Transverse colon (tissue), 4 donors: Measurements from ENCODE around the gene IFTAP. TPM values are rescaled to one million over a fixed set of nuclear protein-coding genes. Genes with fewer than 3 reads are reported as not detected.

Source experiments
- DNase-seq: peaks from one replicate; pipeline ENCODE4 v3.0.0-alpha.2; 2019
- H3K27ac ChIP-seq, 4 donors: fragments of 200-600 bp; sonication (generic); 2 replicates each; pipeline ENCODE4 v1.5.1; 2016 to 2018; ENCODE audit warnings: inconsistent platforms in 4 of 4
- H3K27me3 ChIP-seq: fragments of 200-600 bp; sonication (generic); 2 replicates; pipeline ENCODE4 v1.5.1; 2017; ENCODE audit warnings: inconsistent platforms
- H3K36me3 ChIP-seq, 4 donors: fragments of 200-600 bp; sonication (generic); 2 replicates each; pipeline ENCODE4 v1.5.1; 2017 to 2019; ENCODE audit warnings: inconsistent platforms in 4 of 4
- H3K4me1 ChIP-seq, 4 donors: fragments of 200-600 bp; sonication (generic); 2 replicates each; pipeline ENCODE4 v1.5.1; 2017 to 2020; ENCODE audit warnings: inconsistent platforms in 4 of 4
- H3K4me3 ChIP-seq, 4 donors: fragments of 200-600 bp; sonication (generic); 1 replicate in 1 of 4; 2 replicates in 3 of 4; pipeline versions ENCODE4 v1.5.1 to v1.6.1; 2017 to 2019; ENCODE audit warnings: inconsistent platforms in 4 of 4
- H3K9me3 ChIP-seq, 2 donors: fragments of 200-600 bp; sonication (generic); 2 replicates each; pipeline ENCODE4 v1.5.1; 2017 to 2019; ENCODE audit warnings: inconsistent platforms in 2 of 2
- EP300 ChIP-seq: sonication (generic); formaldehyde crosslinking; IDR thresholded peaks from one replicate; pipeline ENCODE4 v1.6.1; 2017; ENCODE audit warnings: antibody characterized with exemption, low read depth
- POLR2A ChIP-seq: fragments of 450-650 bp; IDR thresholded peaks from one replicate; pipeline ENCODE4 v1.6.1; 2016; ENCODE audit warnings: antibody characterized with exemption, mild to moderate bottlenecking, moderate library complexity
- POLR2AphosphoS5 ChIP-seq, 3 donors: sonication (generic); formaldehyde crosslinking; IDR thresholded peaks; one replicate each; pipeline ENCODE4 v1.6.1; 2016; ENCODE audit warnings: antibody characterized with exemption in 3 of 3
- WGBS, 2 donors: methylation state at CpG; one replicate each; pipeline ENCODE4 v1.1.5; 2018; ENCODE audit warnings: low coverage in 1 of 2; 5-methylcytosine and 5-hydroxymethylcytosine counted together
- in situ Hi-C, 4 donors: fragments of 200-750 bp; cut with MboI; loops; one replicate each; pipeline versions ENCODE4 v1.15.0 to v1.15.1; 2017; ENCODE audit warnings: low sequenced_read_pairs in 3 of 4, low pct_ligation_motif_present in 1 of 4, low pct_unique_long_range_greater_than_20kb in 1 of 4
- intact Hi-C: fragments of 100-400 bp; cut with DNase I; formaldehyde crosslinking; loops from one replicate; pipeline ENCODE4 v1.15.1; 2023; ENCODE audit warnings: low total_unique reads
- total RNA-seq, 4 donors: library from RNA; depleted of rRNA; stranded (reverse); fragments of >200 nt; gene quantifications; one replicate each; pipeline ENCODE4 v1.1.0, GENCODE V29; 2016
- TF ChIP-seq, protein P1 (sequence below), 5 experiments: fragments of 200-600 bp in 3 of 5; fragments of 450-650 bp in 2 of 5; sonication (generic) in 3 of 5; IDR thresholded peaks; 1 replicate in 2 of 5; 2 replicates in 3 of 5; pipeline ENCODE4 v1.5.1; 2016 to 2017; ENCODE audit warnings: antibody characterized with exemption in 5 of 5, inconsistent platforms in 3 of 5, mild to moderate bottlenecking in 2 of 5, moderate library complexity in 1 of 5

IFTAP gene
- total RNA-seq, 4 donors from 2014 or later = 11.5 to 76.3 (median 16.0) TPM

DNA sequence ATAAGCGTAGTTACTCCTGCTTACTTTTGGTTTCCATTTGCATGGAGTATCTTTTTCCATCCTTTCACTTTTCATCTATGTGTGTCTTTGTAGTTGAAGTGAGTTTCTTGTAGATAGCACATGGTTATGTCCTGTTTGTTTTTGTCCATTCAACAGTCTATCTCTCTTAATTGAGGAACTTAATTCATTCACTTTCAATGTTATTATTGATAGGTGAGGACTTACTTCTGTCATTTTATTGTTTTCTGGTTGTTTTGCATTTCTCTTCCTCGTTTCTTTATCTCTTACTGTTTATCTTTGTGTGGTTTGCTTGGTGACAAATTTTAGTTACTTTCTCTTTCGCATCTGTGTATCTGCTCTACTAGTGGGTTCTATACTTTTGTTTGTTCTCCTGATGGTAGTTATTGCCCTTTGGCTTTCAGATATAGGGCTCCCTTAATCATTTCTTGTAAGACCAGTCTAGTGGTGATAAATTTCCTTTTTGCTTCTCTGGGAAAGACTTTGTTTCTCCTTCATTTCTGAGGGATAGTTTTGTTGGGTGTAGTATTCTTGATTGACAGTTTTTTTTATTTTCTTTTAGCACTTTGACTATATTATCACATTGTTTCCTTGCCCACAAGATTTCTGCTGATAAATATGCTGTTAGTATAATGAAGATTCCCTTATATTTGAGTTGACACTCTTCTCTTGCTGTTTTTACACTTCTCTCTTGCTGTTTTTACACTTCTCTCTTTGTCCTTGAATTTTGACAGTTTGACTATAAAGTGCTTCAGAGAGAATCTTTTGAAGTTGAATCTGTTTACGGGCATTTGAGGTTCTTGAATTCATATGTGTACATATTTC lies 35.5 kb upstream of the IFTAP start:
- intact Hi-C loops (no loop called here), in situ Hi-C loops (no loop called here)
- no peaks in the 10 kb centered on the region for H3K4me1 ChIP-seq
- WGBS, 2 donors = 48 to 50% methylated on average over 3 to 4 of the region's 4 CpGs
- no peak for DNase-seq
- no peaks in the 10 kb centered on the region for H3K27me3 ChIP-seq
- no peaks in the 10 kb centered on the region for H3K36me3 ChIP-seq
- no peak overlapping the region for H3K4me3 ChIP-seq
- TF ChIP-seq, protein P1, sequence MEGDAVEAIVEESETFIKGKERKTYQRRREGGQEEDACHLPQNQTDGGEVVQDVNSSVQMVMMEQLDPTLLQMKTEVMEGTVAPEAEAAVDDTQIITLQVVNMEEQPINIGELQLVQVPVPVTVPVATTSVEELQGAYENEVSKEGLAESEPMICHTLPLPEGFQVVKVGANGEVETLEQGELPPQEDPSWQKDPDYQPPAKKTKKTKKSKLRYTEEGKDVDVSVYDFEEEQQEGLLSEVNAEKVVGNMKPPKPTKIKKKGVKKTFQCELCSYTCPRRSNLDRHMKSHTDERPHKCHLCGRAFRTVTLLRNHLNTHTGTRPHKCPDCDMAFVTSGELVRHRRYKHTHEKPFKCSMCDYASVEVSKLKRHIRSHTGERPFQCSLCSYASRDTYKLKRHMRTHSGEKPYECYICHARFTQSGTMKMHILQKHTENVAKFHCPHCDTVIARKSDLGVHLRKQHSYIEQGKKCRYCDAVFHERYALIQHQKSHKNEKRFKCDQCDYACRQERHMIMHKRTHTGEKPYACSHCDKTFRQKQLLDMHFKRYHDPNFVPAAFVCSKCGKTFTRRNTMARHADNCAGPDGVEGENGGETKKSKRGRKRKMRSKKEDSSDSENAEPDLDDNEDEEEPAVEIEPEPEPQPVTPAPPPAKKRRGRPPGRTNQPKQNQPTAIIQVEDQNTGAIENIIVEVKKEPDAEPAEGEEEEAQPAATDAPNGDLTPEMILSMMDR (IDR thresholded peaks at IDR 0.05) = no peak
- no peak for TF ChIP-seq POLR2AphosphoS5 (IDR thresholded peaks at IDR 0.05)
- no peak for TF ChIP-seq EP300
- TF ChIP-seq POLR2A = no peak
- no peaks in the 10 kb centered on the region for H3K9me3 ChIP-seq
- no peak overlapping the region for H3K27ac ChIP-seq

DNA sequence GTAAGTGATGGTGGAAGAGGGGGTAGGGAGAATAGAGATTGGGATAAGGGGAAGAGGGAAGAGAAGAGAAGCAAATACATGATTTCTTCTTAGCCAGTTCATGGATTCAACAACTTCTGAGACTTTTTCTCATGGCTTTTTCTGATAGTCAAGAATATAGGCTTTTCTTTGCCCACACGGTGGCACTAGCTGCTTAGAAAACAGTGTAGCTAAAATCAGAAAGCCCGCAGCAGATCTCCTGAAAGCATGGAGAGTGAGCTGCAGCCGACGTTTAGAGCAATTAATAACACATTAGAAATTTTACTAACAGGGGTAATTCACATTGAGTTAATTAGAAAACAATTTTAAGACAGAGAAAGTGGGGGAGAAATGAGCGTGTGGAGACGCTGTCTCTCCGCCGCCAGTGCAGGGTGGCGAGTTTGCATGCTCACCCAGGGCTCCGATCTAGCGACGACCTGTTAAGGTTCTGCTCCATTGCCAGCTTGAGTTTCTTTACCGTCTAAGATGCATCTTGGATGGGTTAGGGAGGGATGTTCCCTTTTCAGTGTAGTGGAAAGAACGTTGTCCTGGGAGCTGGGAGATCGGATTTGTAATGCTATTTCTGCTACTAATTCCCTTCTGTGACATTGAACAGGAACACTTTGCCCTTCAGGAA lies 29.8 kb upstream of the IFTAP start:
- in situ Hi-C loops = loop anchor here (10.0 kb wide), 2 partner anchors 110 to 180 kb away; no protein-coding TSS in a partner anchor
- peak overlapping the region; percentile 5 to 45 (median 22) for H3K4me3 ChIP-seq
- H3K36me3 ChIP-seq = no peaks in the 10 kb centered on the region
- peak; percentile 47 for DNase-seq
- 9 to 17% methylated on average over 8 to 15 of the region's 15 CpGs for WGBS, 2 donors
- no peaks in the 10 kb centered on the region for H3K27me3 ChIP-seq
- no peak for TF ChIP-seq POLR2AphosphoS5 (IDR thresholded peaks at IDR 0.05)
- TF ChIP-seq, protein P1 (IDR thresholded peaks at IDR 0.05) = peak; percentile 55 to 66 (median 63)
- peaks cover 0 to 5% (median 3%) of the 10 kb centered on the region in 4 donors for H3K4me1 ChIP-seq
- intact Hi-C loops = loop anchor here (1.0 kb wide), 1 partner anchor 107 kb away; no protein-coding TSS in a partner anchor
- H3K27ac ChIP-seq = no peak overlapping the region
- H3K9me3 ChIP-seq = no peaks in the 10 kb centered on the region

DNA sequence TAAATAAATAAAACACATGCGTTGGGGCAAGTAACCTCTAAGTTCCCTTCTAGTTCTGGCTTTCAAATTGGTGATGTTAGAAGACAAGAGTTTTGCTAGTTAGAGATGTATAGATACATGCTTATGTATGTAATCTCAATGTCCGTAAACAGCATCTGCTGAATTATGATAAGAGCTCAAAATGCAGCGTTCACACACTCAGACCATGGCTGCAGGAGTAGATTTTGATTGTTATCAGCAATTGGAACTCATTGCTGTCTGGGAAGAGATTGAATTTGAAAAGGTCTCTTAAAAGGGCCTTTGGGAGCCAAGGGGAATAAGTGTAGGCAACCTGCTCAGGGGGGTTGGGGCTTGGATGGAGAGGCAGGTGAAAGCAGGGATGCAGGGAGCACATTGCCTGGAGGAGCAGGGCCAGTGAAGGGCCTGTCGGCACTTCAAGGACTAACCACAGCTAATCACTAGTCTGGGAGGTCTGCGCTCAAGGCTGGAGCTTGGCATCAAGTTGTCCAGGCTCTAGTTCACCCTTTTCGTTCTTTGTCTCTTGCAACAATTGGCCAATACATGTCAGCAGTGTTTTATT lies 29.2 kb upstream of the IFTAP start:
- 61 to 66% methylated on average over 5 to 6 of the region's 6 CpGs for WGBS, 2 donors
- H3K4me1 ChIP-seq = peaks cover 0 to 5% (median 3%) of the 10 kb centered on the region in 4 donors
- no peaks in the 10 kb centered on the region for H3K9me3 ChIP-seq
- intact Hi-C loops = no loop called here
- TF ChIP-seq POLR2AphosphoS5 (IDR thresholded peaks at IDR 0.05) (no peak), EP300 (no peak), POLR2A (no peak)
- TF ChIP-seq, protein P1 (IDR thresholded peaks at IDR 0.05) = no peak
- no peak overlapping the region for H3K27ac ChIP-seq
- in situ Hi-C loops = loop anchor here (10.0 kb wide), 2 partner anchors 110 to 180 kb away; no protein-coding TSS in a partner anchor
- no peak for DNase-seq
- peak overlapping the region in 1 of 4 donors; percentile 19 for H3K4me3 ChIP-seq
- H3K27me3 ChIP-seq = no peaks in the 10 kb centered on the region
- H3K36me3 ChIP-seq = no peaks in the 10 kb centered on the region
